AG09309 (cell line): ENCODE measurements around the gene PLEKHA7.

Source experiments
- DNase-seq: peaks from one replicate; pipeline ENCODE4 v3.0.0-alpha.2; 2010; ENCODE audit warnings: low read depth
- H3K4me3 ChIP-seq: 2 replicates; pipeline ENCODE4 v1.5.1; 2011; ENCODE audit warnings: mild to moderate bottlenecking, low read depth, low read length, moderate library complexity; ENCODE audit not compliant: control insufficient read depth
- TF ChIP-seq, protein P1 (sequence below): IDR thresholded peaks from 2 replicates; pipeline ENCODE4 v1.5.1; 2011; ENCODE audit warnings: mild to moderate bottlenecking, low read depth, low read length, inconsistent platforms; ENCODE audit not compliant: insufficient read depth, control insufficient read depth; ENCODE audit errors: missing control alignments

The PLEKHA7 gene

DNA sequence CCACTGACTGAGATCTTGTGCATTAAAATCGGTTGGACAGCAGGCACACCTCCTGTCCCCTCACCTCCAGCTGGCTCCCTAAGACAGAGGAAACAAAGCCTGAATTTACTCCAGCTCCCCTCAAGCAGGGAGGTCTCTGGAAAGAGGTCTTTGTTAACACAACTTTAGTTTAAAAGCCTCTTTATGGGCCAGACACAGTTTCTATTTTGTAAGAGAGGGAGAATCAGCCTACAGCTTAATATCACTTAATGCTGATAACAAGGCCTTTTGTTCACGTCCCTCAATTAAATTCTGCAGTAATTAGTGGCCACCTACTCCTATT, 36.3 kb downstream of the PLEKHA7 start:
- no peak overlapping the region for H3K4me3 ChIP-seq
- DNase-seq, result no peak
- TF ChIP-seq, protein P1, sequence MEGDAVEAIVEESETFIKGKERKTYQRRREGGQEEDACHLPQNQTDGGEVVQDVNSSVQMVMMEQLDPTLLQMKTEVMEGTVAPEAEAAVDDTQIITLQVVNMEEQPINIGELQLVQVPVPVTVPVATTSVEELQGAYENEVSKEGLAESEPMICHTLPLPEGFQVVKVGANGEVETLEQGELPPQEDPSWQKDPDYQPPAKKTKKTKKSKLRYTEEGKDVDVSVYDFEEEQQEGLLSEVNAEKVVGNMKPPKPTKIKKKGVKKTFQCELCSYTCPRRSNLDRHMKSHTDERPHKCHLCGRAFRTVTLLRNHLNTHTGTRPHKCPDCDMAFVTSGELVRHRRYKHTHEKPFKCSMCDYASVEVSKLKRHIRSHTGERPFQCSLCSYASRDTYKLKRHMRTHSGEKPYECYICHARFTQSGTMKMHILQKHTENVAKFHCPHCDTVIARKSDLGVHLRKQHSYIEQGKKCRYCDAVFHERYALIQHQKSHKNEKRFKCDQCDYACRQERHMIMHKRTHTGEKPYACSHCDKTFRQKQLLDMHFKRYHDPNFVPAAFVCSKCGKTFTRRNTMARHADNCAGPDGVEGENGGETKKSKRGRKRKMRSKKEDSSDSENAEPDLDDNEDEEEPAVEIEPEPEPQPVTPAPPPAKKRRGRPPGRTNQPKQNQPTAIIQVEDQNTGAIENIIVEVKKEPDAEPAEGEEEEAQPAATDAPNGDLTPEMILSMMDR, result no peak

DNA sequence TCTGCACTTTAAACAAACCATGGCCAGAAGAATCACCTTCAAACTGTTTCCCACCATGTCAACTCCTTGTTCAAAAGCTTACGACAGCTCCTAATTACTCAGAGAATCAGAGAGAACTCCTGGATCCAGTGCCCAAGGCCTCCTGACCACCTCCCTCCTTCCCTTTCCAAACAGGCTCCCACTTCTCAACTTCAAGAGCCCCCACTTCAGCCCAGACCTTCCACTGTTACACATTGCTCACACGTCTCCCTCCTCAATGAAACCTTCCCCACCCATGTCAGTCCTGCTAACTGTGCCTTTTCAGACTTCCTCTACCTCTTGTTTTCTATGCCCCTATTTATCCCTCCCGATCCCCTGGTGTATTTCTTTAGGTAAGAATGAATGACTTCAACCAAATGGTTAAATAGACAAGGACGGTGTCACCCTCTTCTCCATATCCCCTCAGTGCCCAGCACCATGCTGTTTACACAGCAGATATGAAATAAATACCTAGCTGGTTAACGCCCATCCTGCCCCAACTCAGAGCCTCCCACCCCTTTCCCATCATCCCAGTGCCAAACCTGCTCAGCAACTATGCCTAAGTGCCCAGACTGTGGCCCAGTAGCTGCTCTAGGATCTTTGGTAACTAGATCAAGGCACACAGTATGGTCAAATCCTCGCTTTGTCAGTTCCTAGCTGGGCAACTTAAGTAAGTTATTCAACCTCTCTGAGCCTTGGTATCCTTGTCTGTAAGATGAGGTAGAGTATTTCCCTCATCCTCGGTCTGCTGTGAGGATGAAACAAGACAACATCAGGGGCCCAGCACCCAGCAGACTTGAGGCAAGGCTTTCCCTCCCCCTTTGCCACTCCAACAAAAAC, 36.8 kb downstream of the PLEKHA7 start:
- TF ChIP-seq, protein P1, result no peak
- H3K4me3 ChIP-seq, result no peak overlapping the region
- no peak for DNase-seq

DNA sequence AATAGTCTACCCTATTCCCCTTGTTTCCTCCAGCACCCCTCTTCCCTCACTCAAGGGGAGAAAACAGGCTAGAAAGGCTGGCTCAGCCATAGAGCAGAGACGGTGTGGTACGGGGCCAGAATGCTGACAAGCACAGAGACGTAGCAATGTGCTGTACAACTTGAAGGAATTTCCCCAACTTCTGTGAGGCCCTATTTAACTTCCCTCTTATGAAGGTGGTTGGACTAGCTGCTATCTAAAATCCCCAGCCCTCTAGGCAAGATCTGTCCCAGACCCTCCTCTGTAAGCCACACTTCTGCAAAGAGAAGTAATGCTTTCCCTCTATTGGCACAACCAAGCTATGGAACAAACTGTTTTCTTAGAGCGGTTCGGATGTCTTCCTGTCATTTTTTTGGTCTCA, 37.8 kb downstream of the PLEKHA7 start:
- no peak overlapping the region for H3K4me3 ChIP-seq
- TF ChIP-seq, protein P1, result no peak
- no peak for DNase-seq

DNA sequence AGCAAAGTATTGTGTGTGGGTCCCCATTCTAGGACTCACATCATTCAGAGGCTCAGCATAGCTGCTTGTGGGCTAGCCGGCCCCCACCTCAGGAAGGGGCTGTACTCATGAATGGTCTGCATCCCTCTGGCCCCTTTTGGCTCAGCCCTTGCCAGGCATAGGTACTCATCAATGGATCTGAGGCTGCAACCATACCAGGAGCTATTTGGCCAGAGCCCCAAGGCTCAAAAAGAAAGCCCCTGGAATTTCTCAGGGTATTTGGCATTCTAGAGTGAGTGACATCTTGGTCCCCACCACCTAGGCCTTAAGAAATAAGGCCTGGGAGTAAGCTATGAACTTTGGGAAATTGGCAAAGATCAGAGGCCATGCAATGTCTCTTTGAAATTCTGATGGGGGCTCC, 38.3 kb downstream of the PLEKHA7 start:
- TF ChIP-seq, protein P1, result no peak
- DNase-seq, result no peak
- no peak overlapping the region for H3K4me3 ChIP-seq

DNA sequence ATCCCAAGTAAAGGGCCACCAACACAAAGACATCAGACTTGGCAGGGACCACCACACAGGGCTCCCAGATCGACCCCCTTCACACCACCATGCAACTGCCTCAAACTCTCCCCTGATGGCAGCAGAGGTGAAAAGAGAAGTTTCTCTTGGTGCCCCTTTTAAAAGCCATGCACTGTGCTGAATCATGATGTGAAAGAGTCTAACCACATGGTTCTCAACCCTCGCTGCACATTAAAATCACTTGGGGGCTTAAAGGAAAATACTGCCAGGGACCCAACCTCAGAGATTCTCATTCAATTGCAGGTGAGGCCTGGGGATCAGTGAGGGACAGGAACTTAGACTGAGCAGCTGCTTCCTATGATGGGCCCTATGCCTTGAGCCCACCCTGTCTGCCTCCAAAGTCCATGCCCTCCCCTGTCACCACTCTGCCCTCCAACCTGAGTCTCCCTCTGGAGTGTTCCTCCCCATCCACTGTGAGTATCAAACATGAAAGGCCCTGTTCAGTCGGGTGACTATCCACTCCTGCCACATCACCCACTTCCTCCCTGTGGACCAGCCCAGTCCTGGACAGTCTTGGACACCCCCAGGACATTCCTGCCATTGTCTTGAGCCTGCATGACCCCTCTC, 40.8 kb downstream of the PLEKHA7 start:
- no peak for DNase-seq
- no peak overlapping the region for H3K4me3 ChIP-seq

DNA sequence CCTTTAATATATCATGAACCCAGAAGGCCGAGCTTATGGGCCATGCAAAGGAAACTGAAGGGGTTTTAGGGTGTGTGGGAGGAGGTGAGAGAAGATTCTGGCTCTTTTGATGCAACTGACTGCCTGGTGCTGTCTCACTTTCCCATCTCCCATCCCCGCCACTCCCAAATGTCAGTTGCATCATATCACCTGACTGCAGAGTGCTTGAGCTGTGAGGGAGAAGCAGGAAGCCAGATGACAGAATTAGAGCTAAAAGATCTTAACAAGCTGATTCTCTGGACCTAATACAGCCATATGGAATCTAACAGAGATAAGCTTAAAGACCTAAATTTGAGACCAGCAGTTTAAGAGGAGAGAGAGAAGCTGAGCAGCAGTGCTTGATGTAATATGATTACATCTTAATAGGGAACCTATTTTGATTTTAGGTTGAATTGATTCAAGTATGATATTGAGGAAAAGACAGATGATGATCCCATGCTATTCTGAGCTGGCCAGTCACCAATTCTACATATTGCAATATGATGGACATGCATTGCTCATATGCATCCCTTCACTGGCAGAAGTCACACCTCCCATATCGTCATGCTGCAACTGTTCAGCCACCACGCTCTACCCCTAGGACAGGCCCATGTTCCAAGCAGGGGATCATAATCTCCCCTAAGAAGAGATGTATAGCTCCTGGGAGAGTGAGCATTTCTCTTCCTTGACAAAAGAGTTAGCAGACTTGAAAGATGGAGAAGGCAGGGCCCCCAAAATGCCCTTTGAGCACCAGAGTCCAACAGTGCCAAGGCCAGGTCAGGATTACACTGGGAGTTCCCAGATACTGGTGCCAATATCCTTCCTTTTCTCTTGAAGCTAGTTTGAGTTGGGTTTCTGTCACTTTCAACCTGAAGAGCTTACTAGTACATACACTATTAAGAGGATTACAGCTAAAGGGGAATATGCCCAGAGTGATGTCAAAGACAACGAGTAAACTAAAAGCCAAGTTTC, 44.9 kb downstream of the PLEKHA7 start:
- H3K4me3 ChIP-seq, result no peak overlapping the region
- TF ChIP-seq, protein P1, result no peak
- DNase-seq, result no peak

More for the DNA sequence above, 40.8 kb downstream of the PLEKHA7 start:
- TF ChIP-seq, protein P1, result no peak
